DOHH2 (cell line): Measurements from ENCODE around the gene TRIM58.

ENCODE experiments used
- CTCF ChIP-seq: fragments of 200-600 bp; sonication (generic); IDR thresholded peaks from one replicate; pipeline ENCODE4 v1.5.1; 2014; ENCODE audit warnings: antibody characterized with exemption, mild to moderate bottlenecking, low read depth, low read length; ENCODE audit not compliant: poor library complexity, severe bottlenecking
- EZH2phosphoT487 ChIP-seq: fragments of 200-600 bp; sonication (generic); IDR thresholded peaks from 2 replicates; pipeline ENCODE4 v1.6.1; 2017; ENCODE audit warnings: borderline replicate concordance, mild to moderate bottlenecking, antibody characterized with exemption, low read length, moderate library complexity, mixed read lengths

DNA sequence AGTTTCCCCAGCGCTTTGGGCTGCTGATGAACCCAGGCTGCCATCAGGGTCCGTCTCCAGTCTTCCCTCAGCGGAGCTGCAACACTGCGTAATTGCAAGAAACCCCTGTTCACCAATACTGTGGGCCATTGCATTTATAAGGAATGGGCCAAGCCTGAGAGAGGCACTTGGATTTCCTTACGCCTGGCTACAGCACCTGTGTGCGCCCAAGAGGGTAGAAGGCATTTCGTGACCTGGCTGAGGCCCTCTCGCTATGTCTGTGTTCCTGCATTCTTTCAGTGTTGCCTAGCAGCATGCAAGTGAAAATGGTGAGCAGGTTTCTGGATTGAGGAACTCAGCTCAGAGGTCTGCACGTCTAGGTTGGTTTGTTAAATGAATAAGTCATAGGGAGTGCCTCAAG, 26.4 kb downstream of the TRIM58 start:
- TF ChIP-seq CTCF (no peak), EZH2phosphoT487 (no peak)
